Measurements from ENCODE around the gene PLA2G2C.
A peak's percentile ranks its signal among the peaks of the same experiment; 100 is the strongest.

PLA2G2C gene

GRCh38 chr1:20184997-20185833 is 1.1 kb downstream of the PLA2G2C start:
- Mint-ChIP-seq H3K27ac (peak overlapping the region; percentile 21), H3K36me3 (peaks cover 3% of the 10 kb centered on the region in 2 donors), H3K9me3 (peaks cover 0 to 1% of the 10 kb centered on the region in 2 donors), H3K4me3 (peak overlapping the region; percentile 32 to 58), H3K4me1 (peaks cover 15 to 28% of the 10 kb centered on the region in 2 donors), H3K27me3 (peaks cover 46 to 56% of the 10 kb centered on the region in 2 donors)
- ATAC-seq (replicated peaks) (peak; percentile 38 to 45), DNase-seq (no peak)

DNA sequence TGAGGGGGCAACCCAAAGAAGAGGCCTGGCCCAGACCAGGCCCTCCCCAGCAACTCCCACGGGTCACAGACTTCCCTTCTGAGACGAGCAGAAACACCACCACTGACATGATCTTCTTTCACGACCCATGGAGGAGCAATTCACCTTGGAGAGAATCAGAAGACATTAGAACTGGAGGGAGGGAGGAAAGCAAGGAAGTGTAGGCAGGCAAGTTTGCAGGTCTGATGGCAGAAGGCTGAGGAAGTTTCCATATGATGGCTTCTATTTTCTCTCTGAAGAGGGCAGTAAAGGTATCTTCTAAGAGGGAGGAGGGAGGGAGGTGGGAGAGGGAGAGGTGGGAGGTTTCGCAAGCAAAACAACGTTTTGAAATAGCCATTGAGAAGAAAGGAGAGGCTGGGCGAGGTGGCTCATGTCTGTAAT is 1.8 kb downstream of the PLA2G2C start:
- peak overlapping the region in 1 of 2 donors; percentile 37 for H3K4me3 Mint-ChIP-seq
- H3K36me3 Mint-ChIP-seq, result peaks cover 3 to 10% of the 10 kb centered on the region in 2 donors
- H3K27me3 Mint-ChIP-seq, result peaks cover 48 to 50% of the 10 kb centered on the region in 2 donors
- H3K27ac Mint-ChIP-seq, result no peak overlapping the region
- peaks cover 7% of the 10 kb centered on the region in 2 donors for H3K9me3 Mint-ChIP-seq
- no peak for DNase-seq
- H3K4me1 Mint-ChIP-seq, result peaks cover 15 to 28% of the 10 kb centered on the region in 2 donors
- no peak for ATAC-seq (replicated peaks)

DNA sequence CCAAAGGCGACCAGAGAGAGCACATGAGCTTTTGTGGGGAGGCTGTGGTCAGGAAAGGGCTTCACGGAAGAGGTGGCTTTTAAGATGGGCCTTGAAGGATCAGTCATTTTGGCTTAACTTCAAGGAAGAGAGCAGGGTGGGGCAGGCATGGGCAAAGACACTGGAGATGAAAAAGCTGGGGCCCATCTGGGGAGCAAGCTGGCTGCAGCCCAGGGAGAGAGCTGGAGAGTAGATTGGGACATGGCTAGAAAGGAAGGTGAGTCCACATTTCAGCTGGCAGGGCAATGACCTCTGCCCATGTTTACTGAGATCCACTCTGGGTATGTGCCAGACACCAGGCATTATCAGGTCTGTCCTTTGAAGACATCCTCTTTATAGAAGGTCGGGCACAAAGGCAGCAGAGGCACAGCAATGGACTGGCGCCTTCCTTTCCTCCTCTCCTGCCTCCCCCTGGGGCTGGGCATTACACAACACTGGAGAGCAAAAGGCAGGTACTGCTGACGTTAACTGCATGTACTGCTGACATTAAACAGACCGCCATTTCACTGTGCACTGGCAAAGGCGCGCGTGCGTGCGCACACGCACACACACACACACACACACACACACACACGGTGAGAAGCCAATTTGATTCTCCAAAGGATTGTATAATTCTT is 2.6 kb downstream of the PLA2G2C start:
- Mint-ChIP-seq H3K9me3 (peaks cover 12 to 13% of the 10 kb centered on the region in 2 donors), H3K27ac (no peak overlapping the region), H3K36me3 (peaks cover 3 to 12% of the 10 kb centered on the region in 2 donors), H3K4me1 (peaks cover 21 to 28% of the 10 kb centered on the region in 2 donors), H3K4me3 (no peak overlapping the region), H3K27me3 (peaks cover 48 to 50% of the 10 kb centered on the region in 2 donors)
- ATAC-seq (replicated peaks) (no peak), DNase-seq (no peak)

DNA sequence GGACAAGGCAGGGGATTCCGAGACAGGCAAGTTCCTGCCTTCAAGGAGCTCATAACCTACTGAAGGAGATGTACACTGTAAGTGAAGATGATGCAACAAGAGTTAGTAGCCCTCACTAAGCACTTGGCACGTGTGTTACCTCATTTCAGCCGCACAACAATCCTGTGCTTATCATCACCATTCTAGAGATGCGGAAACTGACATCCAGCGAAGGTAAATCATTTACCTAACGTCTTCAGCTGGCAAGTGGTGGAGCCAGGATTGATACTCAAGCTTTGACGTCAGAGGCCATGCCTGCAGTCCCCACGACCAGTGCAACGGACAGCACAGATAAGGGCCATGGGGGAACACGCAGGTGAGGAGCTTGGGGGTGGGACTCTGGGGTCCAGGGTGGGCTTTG is 3.3 kb downstream of the PLA2G2C start:
- Mint-ChIP-seq H3K27me3 (peaks cover 41 to 43% of the 10 kb centered on the region in 2 donors), H3K4me3 (no peak overlapping the region), H3K36me3 (peaks cover 3 to 12% of the 10 kb centered on the region in 2 donors), H3K27ac (no peak overlapping the region), H3K9me3 (peaks cover 12 to 13% of the 10 kb centered on the region in 2 donors), H3K4me1 (peaks cover 21 to 28% of the 10 kb centered on the region in 2 donors)
- DNase-seq (no peak), ATAC-seq (replicated peaks) (no peak)

DNA sequence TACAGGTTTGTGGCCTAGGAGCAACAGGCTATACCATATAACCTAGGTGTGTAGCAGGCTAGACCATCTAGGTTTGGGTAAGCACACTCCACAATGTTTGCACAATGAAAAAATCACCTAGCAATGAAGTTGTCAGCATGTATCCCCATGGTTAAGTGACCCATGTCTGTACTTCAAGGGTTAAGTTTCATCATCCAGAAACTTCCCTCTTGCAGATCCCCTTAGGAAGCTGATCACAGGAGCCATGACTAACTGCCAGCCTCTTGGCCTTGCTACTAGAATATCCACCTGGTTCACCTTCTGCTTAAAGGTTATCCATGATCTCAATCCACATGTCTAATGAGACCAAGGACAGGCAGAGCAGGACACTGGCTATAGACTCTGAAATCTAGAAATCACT is 3.9 kb downstream of the PLA2G2C start:
- H3K27ac Mint-ChIP-seq, result no peak overlapping the region

GRCh38 chr1:20180844-20181207 is 5.5 kb downstream of the PLA2G2C start:
- peaks cover 13 to 14% of the 10 kb centered on the region in 2 donors for H3K4me1 Mint-ChIP-seq
- peaks cover 12 to 13% of the 10 kb centered on the region in 2 donors for H3K9me3 Mint-ChIP-seq
- DNase-seq (no peak), ATAC-seq (replicated peaks) (no peak)
- no peak overlapping the region for H3K27ac Mint-ChIP-seq
- H3K36me3 Mint-ChIP-seq, result peaks cover 3 to 12% of the 10 kb centered on the region in 2 donors
- no peak overlapping the region for H3K4me3 Mint-ChIP-seq
- H3K27me3 Mint-ChIP-seq, result peaks cover 32 to 37% of the 10 kb centered on the region in 2 donors

More for the DNA sequence above, 3.9 kb downstream of the PLA2G2C start:
- Mint-ChIP-seq H3K36me3 (peaks cover 3 to 12% of the 10 kb centered on the region in 2 donors), H3K4me1 (peaks cover 21 to 27% of the 10 kb centered on the region in 2 donors), H3K4me3 (no peak overlapping the region), H3K27me3 (peaks cover 37 to 41% of the 10 kb centered on the region in 2 donors), H3K9me3 (peaks cover 12 to 13% of the 10 kb centered on the region in 2 donors)
- ATAC-seq (replicated peaks), result no peak
- no peak for DNase-seq

DNA sequence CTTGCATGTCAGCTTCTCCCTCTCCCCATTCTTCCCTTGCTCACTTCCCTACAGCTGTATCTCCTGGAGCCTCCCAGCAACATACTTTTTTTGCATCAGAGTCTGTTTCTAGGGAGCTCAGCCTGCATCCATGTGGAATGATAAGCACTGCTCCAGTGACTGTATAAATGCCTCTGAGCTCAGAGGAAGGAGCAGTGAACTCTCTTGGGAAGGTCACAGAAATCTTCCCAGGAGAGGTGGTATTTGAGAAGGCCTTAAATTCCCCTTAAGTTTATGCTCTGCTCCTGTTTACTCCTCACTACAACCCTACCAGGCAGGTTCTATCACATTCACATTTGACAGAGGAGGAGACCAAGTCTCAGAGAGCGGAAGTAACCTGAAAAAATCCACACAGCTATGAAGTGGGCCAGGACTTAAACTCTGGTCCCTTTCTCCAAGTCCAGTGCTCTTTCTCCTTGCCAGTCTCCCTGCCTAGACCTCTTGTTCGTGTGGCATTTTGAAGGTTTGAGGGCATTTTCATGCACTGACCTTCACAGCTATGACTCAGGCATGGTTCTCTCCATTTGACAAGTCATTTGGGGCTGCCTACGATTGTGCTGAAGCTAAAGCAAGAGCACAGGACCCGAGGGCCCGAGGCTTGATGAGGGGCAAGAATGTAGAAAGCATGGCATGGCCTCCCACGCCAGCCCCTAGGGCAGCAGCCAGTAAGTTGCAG is 6.0 kb downstream of the PLA2G2C start:
- ATAC-seq (replicated peaks) (no peak), DNase-seq (no peak)
- Mint-ChIP-seq H3K27ac (no peak overlapping the region), H3K27me3 (peaks cover 29 to 36% of the 10 kb centered on the region in 2 donors), H3K9me3 (peaks cover 12 to 13% of the 10 kb centered on the region in 2 donors), H3K36me3 (peaks cover 3 to 12% of the 10 kb centered on the region in 2 donors), H3K4me3 (no peak overlapping the region), H3K4me1 (peaks cover 12 to 14% of the 10 kb centered on the region in 2 donors)

- no peak overlapping the region for H3K27ac Mint-ChIP-seq
- no peak overlapping the region for H3K4me3 Mint-ChIP-seq
Observed at GRCh38 chr1:20179371-20180128, 6.8 kb downstream of the PLA2G2C start.

GRCh38 chr1:20178634-20179370 is 7.5 kb downstream of the PLA2G2C start:
- peaks cover 12 to 15% of the 10 kb centered on the region in 2 donors for H3K4me1 Mint-ChIP-seq
- H3K4me3 Mint-ChIP-seq, result no peak overlapping the region
- DNase-seq, result no peak
- H3K27ac Mint-ChIP-seq, result no peak overlapping the region
- H3K36me3 Mint-ChIP-seq, result peaks cover 3 to 8% of the 10 kb centered on the region in 2 donors
- ATAC-seq (replicated peaks), result no peak
- H3K27me3 Mint-ChIP-seq, result peaks cover 14 to 23% of the 10 kb centered on the region in 2 donors
- H3K9me3 Mint-ChIP-seq, result peaks cover 11 to 13% of the 10 kb centered on the region in 2 donors

More at GRCh38 chr1:20179371-20180128, 6.8 kb downstream of the PLA2G2C start:
- H3K4me1 Mint-ChIP-seq, result peaks cover 14% of the 10 kb centered on the region in 2 donors
- peaks cover 12 to 13% of the 10 kb centered on the region in 2 donors for H3K9me3 Mint-ChIP-seq
- peaks cover 21 to 29% of the 10 kb centered on the region in 2 donors for H3K27me3 Mint-ChIP-seq
- ATAC-seq (replicated peaks) (no peak), DNase-seq (no peak)
- peaks cover 3 to 11% of the 10 kb centered on the region in 2 donors for H3K36me3 Mint-ChIP-seq

- Mint-ChIP-seq H3K36me3 (peaks cover 0 to 8% of the 10 kb centered on the region in 2 donors), H3K9me3 (peaks cover 11 to 12% of the 10 kb centered on the region in 2 donors), H3K4me1 (peaks cover 21 to 30% of the 10 kb centered on the region in 2 donors), H3K27me3 (peaks cover 8 to 13% of the 10 kb centered on the region in 2 donors), H3K27ac (no peak overlapping the region), H3K4me3 (no peak overlapping the region)
- DNase-seq (no peak), ATAC-seq (replicated peaks) (peak; percentile 27 to 49)
Observed at GRCh38 chr1:20174937-20175666, 11.2 kb downstream of the PLA2G2C start.

- Mint-ChIP-seq H3K27me3 (peaks cover 11 to 17% of the 10 kb centered on the region in 2 donors), H3K4me1 (peaks cover 16 to 30% of the 10 kb centered on the region in 2 donors), H3K9me3 (no peaks in the 10 kb centered on the region), H3K4me3 (no peak overlapping the region), H3K27ac (no peak overlapping the region), H3K36me3 (no peaks in the 10 kb centered on the region)
- ATAC-seq (replicated peaks) (no peak), DNase-seq (no peak)
Observed at GRCh38 chr1:20172033-20172590, 14.2 kb downstream of the PLA2G2C start.

- no peak overlapping the region for H3K27ac Mint-ChIP-seq
- peaks cover 4 to 9% of the 10 kb centered on the region in 2 donors for H3K9me3 Mint-ChIP-seq
- H3K4me1 Mint-ChIP-seq, result peaks cover 13 to 24% of the 10 kb centered on the region in 2 donors
Observed at GRCh38 chr1:20169932-20170331, 16.4 kb downstream of the PLA2G2C start.

More at GRCh38 chr1:20169932-20170331, 16.4 kb downstream of the PLA2G2C start:
- ATAC-seq (replicated peaks) (no peak), DNase-seq (no peak)
- Mint-ChIP-seq H3K4me3 (no peak overlapping the region), H3K27me3 (peaks cover 26 to 32% of the 10 kb centered on the region in 2 donors), H3K36me3 (peaks cover 6 to 9% of the 10 kb centered on the region in 2 donors)
